ENCODE results near the gene TSEN34. TPM values are rescaled to one million over a fixed set of nuclear protein-coding genes. Genes with fewer than 3 reads are reported as not detected.
A peak's percentile ranks its signal among the peaks of the same experiment; 100 is the strongest.
"Not testable (repeated sequence)": the region's sequence is repeated elsewhere in the genome, so short reads cannot be mapped to it uniquely, and the experiment has no call there.

TSEN34 gene
- total RNA-seq, 1 donor from 2014 or later = 52.6 TPM

DNA sequence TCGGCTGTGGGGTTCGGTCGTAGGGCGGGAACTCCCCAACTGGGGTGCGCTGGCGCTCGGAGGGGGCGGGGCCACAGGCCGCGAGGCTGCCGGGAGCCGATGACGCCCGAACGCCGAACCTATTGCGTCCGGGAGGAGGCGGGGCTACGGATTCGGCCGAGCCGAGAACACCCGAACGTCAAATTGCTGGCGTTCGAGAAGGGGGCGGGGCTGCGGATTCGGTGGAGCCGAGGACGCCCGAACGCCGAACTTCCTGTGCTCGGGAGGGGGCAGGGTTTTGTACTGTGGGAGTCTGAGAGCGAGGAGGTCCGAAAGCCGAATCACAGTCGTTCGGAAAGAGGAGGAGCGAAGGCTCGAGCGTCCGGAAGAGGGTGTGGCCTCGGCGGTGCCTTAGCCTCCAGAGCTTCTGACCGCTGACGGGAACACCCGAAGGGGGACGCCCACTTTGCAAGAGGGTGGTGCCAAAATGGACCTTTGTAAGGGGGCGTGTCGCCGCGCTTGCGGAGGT is 551 bp upstream of the TSEN34 start:
- peak overlapping the region; percentile 99 for H3K27ac ChIP-seq (ENCODE audit: low read depth, low read length)
- H3K27ac Mint-ChIP-seq (ENCODE audit: unreplicated experiment) = peak overlapping the region; percentile 96
- peak overlapping the region; percentile 96 for H3K9ac ChIP-seq (ENCODE audit: low read length)
- no peaks in the 10 kb centered on the region for H3K27me3 Mint-ChIP-seq (ENCODE audit: low read depth, unreplicated experiment)
- H3K9me3 Mint-ChIP-seq (ENCODE audit: unreplicated experiment) = no peaks in the 10 kb centered on the region
- H3K79me2 ChIP-seq (ENCODE audit: insufficient read depth, low read length) = peaks cover 46% of the 10 kb centered on the region
- H3K36me3 ChIP-seq (ENCODE audit: insufficient read depth, low read length) = peaks cover 3% of the 10 kb centered on the region
- DNase-seq (ENCODE audit: low read depth) (peak; percentile 97), FAIRE-seq (peak; percentile 58)
- H3K4me3 ChIP-seq (ENCODE audit: insufficient read depth, low read depth, low read length) = peak overlapping the region; percentile 82
- H3K36me3 Mint-ChIP-seq (ENCODE audit: low read depth, unreplicated experiment) = peaks cover 9% of the 10 kb centered on the region
- H3K4me1 ChIP-seq (ENCODE audit: insufficient read depth, low read length) = peaks cover 15% of the 10 kb centered on the region
- H3K4me1 Mint-ChIP-seq (ENCODE audit: low read depth, unreplicated experiment) = peaks cover 7% of the 10 kb centered on the region
- H3K4me3 Mint-ChIP-seq (ENCODE audit: unreplicated experiment) = peak overlapping the region; percentile 95
- no peak for TF ChIP-seq EZH2 (IDR thresholded peaks at IDR 0.05; ENCODE audit: insufficient read depth, low read length)
- TF ChIP-seq, protein P1, sequence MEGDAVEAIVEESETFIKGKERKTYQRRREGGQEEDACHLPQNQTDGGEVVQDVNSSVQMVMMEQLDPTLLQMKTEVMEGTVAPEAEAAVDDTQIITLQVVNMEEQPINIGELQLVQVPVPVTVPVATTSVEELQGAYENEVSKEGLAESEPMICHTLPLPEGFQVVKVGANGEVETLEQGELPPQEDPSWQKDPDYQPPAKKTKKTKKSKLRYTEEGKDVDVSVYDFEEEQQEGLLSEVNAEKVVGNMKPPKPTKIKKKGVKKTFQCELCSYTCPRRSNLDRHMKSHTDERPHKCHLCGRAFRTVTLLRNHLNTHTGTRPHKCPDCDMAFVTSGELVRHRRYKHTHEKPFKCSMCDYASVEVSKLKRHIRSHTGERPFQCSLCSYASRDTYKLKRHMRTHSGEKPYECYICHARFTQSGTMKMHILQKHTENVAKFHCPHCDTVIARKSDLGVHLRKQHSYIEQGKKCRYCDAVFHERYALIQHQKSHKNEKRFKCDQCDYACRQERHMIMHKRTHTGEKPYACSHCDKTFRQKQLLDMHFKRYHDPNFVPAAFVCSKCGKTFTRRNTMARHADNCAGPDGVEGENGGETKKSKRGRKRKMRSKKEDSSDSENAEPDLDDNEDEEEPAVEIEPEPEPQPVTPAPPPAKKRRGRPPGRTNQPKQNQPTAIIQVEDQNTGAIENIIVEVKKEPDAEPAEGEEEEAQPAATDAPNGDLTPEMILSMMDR (IDR thresholded peaks at IDR 0.05; ENCODE audit: insufficient read depth, low read depth, low read length) = no peak
- H3K27me3 ChIP-seq (ENCODE audit: insufficient read depth, low read length) = no peaks in the 10 kb centered on the region
- peaks cover 36% of the 10 kb centered on the region for H4K20me1 ChIP-seq (ENCODE audit: insufficient read depth, low read length)
- no peaks in the 10 kb centered on the region for H3K9me3 ChIP-seq (ENCODE audit: insufficient read depth, low read depth, low read length)
- peak overlapping the region; percentile 93 for H2AFZ ChIP-seq (ENCODE audit: low read depth, low read length)
- H3K4me2 ChIP-seq (ENCODE audit: low read length) = peak overlapping the region; percentile 97

DNA sequence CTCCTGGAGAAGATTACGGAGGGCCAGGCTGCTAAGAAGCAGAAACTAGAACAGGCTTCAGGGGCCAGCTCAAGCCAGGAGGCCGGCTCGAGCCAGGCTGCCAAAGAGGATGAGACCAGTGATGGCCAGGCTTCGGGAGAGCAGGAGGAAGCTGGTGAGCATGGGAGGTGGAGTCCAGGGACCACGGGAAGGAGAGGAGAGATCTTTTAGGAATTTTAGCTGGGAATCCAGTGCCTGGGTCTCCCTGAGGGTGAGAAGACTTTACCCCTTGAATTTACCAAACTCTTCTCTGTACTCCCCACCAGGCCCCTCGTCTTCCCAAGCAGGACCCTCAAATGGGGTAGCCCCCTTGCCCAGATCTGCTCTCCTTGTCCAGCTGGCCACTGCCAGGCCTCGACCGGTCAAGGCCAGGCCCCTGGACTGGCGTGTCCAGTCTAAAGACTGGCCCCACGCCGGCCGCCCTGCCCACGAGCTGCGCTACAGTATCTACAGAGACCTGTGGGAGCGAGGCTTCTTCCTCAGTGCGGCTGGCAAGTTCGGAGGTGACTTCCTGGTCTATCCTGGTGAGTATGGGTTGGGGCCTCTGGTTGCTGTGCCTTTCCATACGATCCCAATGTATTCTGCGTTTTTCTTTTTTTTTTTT is 824 bp downstream of the TSEN34 start:
- Mint-ChIP-seq H3K9me3 (ENCODE audit: unreplicated experiment) (no peaks in the 10 kb centered on the region), H3K4me1 (ENCODE audit: low read depth, unreplicated experiment) (peaks cover 7% of the 10 kb centered on the region), H3K36me3 (ENCODE audit: low read depth, unreplicated experiment) (peaks cover 8% of the 10 kb centered on the region), H3K27ac (ENCODE audit: unreplicated experiment) (peak overlapping the region; percentile 84), H3K4me3 (ENCODE audit: unreplicated experiment) (peak overlapping the region; percentile 93), H3K27me3 (ENCODE audit: low read depth, unreplicated experiment) (no peaks in the 10 kb centered on the region)
- Histone ChIP-seq H3K4me3 (ENCODE audit: insufficient read depth, low read depth, low read length) (peak overlapping the region; percentile 82), H3K79me2 (ENCODE audit: insufficient read depth, low read length) (peaks cover 42% of the 10 kb centered on the region), H3K27me3 (ENCODE audit: insufficient read depth, low read length) (no peaks in the 10 kb centered on the region), H3K9me3 (ENCODE audit: insufficient read depth, low read depth, low read length) (no peaks in the 10 kb centered on the region), H2AFZ (ENCODE audit: low read depth, low read length) (peak overlapping the region; percentile 93), H3K4me2 (ENCODE audit: low read length) (peak overlapping the region; percentile 97), H3K9ac (ENCODE audit: low read length) (peak overlapping the region; percentile 96), H4K20me1 (ENCODE audit: insufficient read depth, low read length) (peaks cover 28% of the 10 kb centered on the region), H3K36me3 (ENCODE audit: insufficient read depth, low read length) (peaks cover 3% of the 10 kb centered on the region), H3K4me1 (ENCODE audit: insufficient read depth, low read length) (peaks cover 15% of the 10 kb centered on the region), H3K27ac (ENCODE audit: low read depth, low read length) (peak overlapping the region; percentile 99)
- DNase-seq (ENCODE audit: low read depth) = no peak
- FAIRE-seq = no peak
- TF ChIP-seq, protein P1 (IDR thresholded peaks at IDR 0.05; ENCODE audit: insufficient read depth, low read depth, low read length) = no peak
- no peak for TF ChIP-seq EZH2 (IDR thresholded peaks at IDR 0.05; ENCODE audit: insufficient read depth, low read length)

DNA sequence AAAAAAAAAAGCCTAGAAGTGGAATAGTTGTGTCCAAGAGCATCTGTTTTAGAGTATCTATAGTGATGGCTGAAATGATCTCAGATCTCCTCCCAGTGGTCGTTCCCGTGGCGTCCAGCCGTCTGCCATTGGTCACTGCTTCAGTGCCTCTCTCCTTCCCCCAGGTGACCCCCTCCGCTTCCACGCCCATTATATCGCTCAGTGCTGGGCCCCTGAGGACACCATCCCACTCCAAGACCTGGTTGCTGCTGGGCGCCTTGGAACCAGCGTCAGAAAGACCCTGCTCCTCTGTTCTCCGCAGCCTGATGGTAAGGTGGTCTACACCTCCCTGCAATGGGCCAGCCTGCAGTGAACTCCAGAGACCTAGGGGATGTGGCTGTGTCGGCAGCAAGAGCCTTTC is 1.9 kb downstream of the TSEN34 start:
- Histone ChIP-seq H3K27ac (ENCODE audit: low read depth, low read length) (no peak overlapping the region), H3K36me3 (ENCODE audit: insufficient read depth, low read length) (peaks cover 3% of the 10 kb centered on the region), H3K4me1 (ENCODE audit: insufficient read depth, low read length) (peaks cover 14% of the 10 kb centered on the region), H3K4me3 (ENCODE audit: insufficient read depth, low read depth, low read length) (no peak overlapping the region), H3K4me2 (ENCODE audit: low read length) (no peak overlapping the region), H3K79me2 (ENCODE audit: insufficient read depth, low read length) (peaks cover 34% of the 10 kb centered on the region), H3K27me3 (ENCODE audit: insufficient read depth, low read length) (no peaks in the 10 kb centered on the region), H3K9ac (ENCODE audit: low read length) (peak overlapping the region; percentile 18), H3K9me3 (ENCODE audit: insufficient read depth, low read depth, low read length) (no peaks in the 10 kb centered on the region), H2AFZ (ENCODE audit: low read depth, low read length) (no peak overlapping the region), H4K20me1 (ENCODE audit: insufficient read depth, low read length) (peaks cover 19% of the 10 kb centered on the region)
- Mint-ChIP-seq H3K27me3 (ENCODE audit: low read depth, unreplicated experiment) (no peaks in the 10 kb centered on the region), H3K36me3 (ENCODE audit: low read depth, unreplicated experiment) (peaks cover 8% of the 10 kb centered on the region), H3K27ac (ENCODE audit: unreplicated experiment) (peak overlapping the region; percentile 84), H3K4me3 (ENCODE audit: unreplicated experiment) (peak overlapping the region; percentile 93), H3K9me3 (ENCODE audit: unreplicated experiment) (no peaks in the 10 kb centered on the region), H3K4me1 (ENCODE audit: low read depth, unreplicated experiment) (peaks cover 7% of the 10 kb centered on the region)
- no peak for FAIRE-seq
- no peak for DNase-seq (ENCODE audit: low read depth)
- no peak for TF ChIP-seq EZH2 (IDR thresholded peaks at IDR 0.05; ENCODE audit: insufficient read depth, low read length)
- TF ChIP-seq, protein P1 (IDR thresholded peaks at IDR 0.05; ENCODE audit: insufficient read depth, low read depth, low read length) = no peak

DNA sequence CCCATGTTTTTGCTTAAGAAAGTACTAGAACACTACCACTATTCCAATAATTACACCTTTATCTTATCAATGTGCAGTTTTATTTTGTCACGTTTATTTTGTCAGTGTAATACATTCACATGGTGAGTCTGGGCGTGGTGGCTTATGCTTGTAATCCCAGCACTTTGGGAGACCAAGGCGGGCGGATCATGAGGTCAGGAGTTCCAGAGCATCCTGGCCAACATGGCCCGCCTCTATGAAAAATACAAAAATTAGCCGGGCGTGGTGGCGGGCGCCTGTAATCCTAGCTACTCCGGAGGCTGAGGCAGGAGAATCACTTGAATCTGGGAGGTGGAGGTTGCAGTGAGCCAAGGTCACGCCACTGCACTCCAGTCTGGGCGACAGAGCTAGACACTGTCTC is 3.4 kb downstream of the TSEN34 start:
- H3K36me3 ChIP-seq (ENCODE audit: insufficient read depth, low read length); H3K27me3 Mint-ChIP-seq (ENCODE audit: low read depth, unreplicated experiment); FAIRE-seq; H3K36me3 Mint-ChIP-seq (ENCODE audit: low read depth, unreplicated experiment); H3K9me3 Mint-ChIP-seq (ENCODE audit: unreplicated experiment); H3K9me3 ChIP-seq (ENCODE audit: insufficient read depth, low read depth, low read length); H3K4me1 ChIP-seq (ENCODE audit: insufficient read depth, low read length); H3K4me3 ChIP-seq (ENCODE audit: insufficient read depth, low read depth, low read length); H3K9ac ChIP-seq (ENCODE audit: low read length); DNase-seq (ENCODE audit: low read depth); H3K4me1 Mint-ChIP-seq (ENCODE audit: low read depth, unreplicated experiment); H3K27ac ChIP-seq (ENCODE audit: low read depth, low read length); H3K4me2 ChIP-seq (ENCODE audit: low read length); H2AFZ ChIP-seq (ENCODE audit: low read depth, low read length); H3K4me3 Mint-ChIP-seq (ENCODE audit: unreplicated experiment); H3K27ac Mint-ChIP-seq (ENCODE audit: unreplicated experiment); H3K27me3 ChIP-seq (ENCODE audit: insufficient read depth, low read length): not testable (repeated sequence)
- Histone ChIP-seq H3K79me2 (ENCODE audit: insufficient read depth, low read length) (peaks cover 23% of the 10 kb centered on the region), H4K20me1 (ENCODE audit: insufficient read depth, low read length) (peaks cover 16% of the 10 kb centered on the region)

Measured in astrocyte (in vitro differentiated cells and primary cell).